ENCODE data around the gene LRP1B. TPM values are rescaled to one million over a fixed set of nuclear protein-coding genes. Genes with fewer than 3 reads are reported as not detected.

LRP1B gene
- polyA plus RNA-seq, 1 donor from 2014 or later = 12.7 TPM

DNA sequence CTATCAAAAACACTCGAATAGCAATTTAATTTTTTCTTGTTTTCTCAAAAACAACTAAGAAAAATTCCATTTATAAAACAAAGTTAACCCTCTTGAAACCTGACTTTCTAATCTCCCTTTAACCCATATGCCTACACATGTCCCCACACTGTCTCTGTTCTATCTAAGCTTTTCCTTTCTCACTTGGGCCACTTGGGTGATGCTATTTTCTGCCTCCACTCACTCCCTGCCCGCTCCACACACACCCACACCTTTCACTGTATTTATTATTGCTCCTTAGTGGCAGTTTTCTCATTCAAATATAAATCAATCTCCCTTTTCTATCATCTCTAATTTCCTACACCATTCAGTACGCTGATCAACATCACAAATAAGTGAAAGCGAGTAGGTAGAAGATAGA is 531.1 kb downstream of the LRP1B start:
- Histone ChIP-seq H3K9me2 (ENCODE audit: insufficient read depth, low read length) (no peaks in the 10 kb centered on the region), H3K9ac (ENCODE audit: low read length) (no peak overlapping the region), H3K27me3 (ENCODE audit: insufficient read depth, low read depth, low read length) (no peaks in the 10 kb centered on the region), H2AFZ (ENCODE audit: low read depth, low read length) (no peak overlapping the region), H3K4me2 (ENCODE audit: low read length) (no peak overlapping the region), H4K20me1 (ENCODE audit: insufficient read depth) (no peaks in the 10 kb centered on the region), H3K27ac (ENCODE audit: low read length) (no peak overlapping the region), H3K79me2 (replicated peaks; ENCODE audit: insufficient read depth, low read length) (no peaks in the 10 kb centered on the region), H3K4me3 (ENCODE audit: low read length) (no peak overlapping the region), H3K9me3 (ENCODE audit: low read length) (no peaks in the 10 kb centered on the region), H3F3A (ENCODE audit: insufficient read depth, low read length, poor library complexity, severe bottlenecking) (no peaks in the 10 kb centered on the region), H3K36me3 (ENCODE audit: insufficient read depth, low read length) (no peaks in the 10 kb centered on the region)
- TF ChIP-seq SMC3 (conservative IDR thresholded peaks at IDR 0.05; ENCODE audit: poor library complexity) = no peak
- no peak for TF ChIP-seq POLR2AphosphoS5 (IDR thresholded peaks at IDR 0.05)
- no peak for TF ChIP-seq MXI1 (conservative IDR thresholded peaks at IDR 0.05; ENCODE audit: poor library complexity, severe bottlenecking)
- TF ChIP-seq, protein P1, sequence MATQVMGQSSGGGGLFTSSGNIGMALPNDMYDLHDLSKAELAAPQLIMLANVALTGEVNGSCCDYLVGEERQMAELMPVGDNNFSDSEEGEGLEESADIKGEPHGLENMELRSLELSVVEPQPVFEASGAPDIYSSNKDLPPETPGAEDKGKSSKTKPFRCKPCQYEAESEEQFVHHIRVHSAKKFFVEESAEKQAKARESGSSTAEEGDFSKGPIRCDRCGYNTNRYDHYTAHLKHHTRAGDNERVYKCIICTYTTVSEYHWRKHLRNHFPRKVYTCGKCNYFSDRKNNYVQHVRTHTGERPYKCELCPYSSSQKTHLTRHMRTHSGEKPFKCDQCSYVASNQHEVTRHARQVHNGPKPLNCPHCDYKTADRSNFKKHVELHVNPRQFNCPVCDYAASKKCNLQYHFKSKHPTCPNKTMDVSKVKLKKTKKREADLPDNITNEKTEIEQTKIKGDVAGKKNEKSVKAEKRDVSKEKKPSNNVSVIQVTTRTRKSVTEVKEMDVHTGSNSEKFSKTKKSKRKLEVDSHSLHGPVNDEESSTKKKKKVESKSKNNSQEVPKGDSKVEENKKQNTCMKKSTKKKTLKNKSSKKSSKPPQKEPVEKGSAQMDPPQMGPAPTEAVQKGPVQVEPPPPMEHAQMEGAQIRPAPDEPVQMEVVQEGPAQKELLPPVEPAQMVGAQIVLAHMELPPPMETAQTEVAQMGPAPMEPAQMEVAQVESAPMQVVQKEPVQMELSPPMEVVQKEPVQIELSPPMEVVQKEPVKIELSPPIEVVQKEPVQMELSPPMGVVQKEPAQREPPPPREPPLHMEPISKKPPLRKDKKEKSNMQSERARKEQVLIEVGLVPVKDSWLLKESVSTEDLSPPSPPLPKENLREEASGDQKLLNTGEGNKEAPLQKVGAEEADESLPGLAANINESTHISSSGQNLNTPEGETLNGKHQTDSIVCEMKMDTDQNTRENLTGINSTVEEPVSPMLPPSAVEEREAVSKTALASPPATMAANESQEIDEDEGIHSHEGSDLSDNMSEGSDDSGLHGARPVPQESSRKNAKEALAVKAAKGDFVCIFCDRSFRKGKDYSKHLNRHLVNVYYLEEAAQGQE (IDR thresholded peaks at IDR 0.05; ENCODE audit: borderline replicate concordance) = no peak
- no peak for TF ChIP-seq EP300 (conservative IDR thresholded peaks at IDR 0.05; ENCODE audit: poor library complexity, severe bottlenecking)
- TF ChIP-seq RAD21 (conservative IDR thresholded peaks at IDR 0.05) = no peak
- no peak for TF ChIP-seq TAF1 (IDR thresholded peaks at IDR 0.05; ENCODE audit: low read depth)
- TF ChIP-seq EZH2 (IDR thresholded peaks at IDR 0.05; ENCODE audit: borderline replicate concordance, insufficient read depth, low read length, poor library complexity, severe bottlenecking) = no peak
- TF ChIP-seq, protein P2, sequence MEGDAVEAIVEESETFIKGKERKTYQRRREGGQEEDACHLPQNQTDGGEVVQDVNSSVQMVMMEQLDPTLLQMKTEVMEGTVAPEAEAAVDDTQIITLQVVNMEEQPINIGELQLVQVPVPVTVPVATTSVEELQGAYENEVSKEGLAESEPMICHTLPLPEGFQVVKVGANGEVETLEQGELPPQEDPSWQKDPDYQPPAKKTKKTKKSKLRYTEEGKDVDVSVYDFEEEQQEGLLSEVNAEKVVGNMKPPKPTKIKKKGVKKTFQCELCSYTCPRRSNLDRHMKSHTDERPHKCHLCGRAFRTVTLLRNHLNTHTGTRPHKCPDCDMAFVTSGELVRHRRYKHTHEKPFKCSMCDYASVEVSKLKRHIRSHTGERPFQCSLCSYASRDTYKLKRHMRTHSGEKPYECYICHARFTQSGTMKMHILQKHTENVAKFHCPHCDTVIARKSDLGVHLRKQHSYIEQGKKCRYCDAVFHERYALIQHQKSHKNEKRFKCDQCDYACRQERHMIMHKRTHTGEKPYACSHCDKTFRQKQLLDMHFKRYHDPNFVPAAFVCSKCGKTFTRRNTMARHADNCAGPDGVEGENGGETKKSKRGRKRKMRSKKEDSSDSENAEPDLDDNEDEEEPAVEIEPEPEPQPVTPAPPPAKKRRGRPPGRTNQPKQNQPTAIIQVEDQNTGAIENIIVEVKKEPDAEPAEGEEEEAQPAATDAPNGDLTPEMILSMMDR (IDR thresholded peaks at IDR 0.05; ENCODE audit: poor library complexity, severe bottlenecking) = no peak

DNA sequence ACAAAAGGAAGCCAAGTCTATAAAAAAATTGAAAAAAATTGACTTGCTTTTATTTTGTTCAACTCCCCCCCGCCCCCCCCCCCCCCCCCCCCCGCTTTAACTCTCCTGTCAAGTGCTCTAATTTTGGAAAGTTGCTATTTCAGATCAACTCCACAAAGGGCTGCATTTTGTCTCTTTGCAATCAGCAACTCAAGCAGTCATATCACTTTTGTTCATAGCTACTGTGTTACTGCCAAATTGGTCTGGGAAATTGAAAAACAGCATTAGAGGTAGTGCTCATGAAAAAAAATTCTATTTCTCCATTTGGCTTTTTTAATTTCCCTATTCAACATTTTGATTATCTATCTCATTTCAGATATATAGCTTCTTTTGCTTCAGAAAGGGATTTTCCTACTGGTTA is 531.8 kb downstream of the LRP1B start:
- Histone ChIP-seq H3K4me2 (ENCODE audit: low read length) (no peak overlapping the region), H3K36me3 (ENCODE audit: insufficient read depth, low read length) (no peaks in the 10 kb centered on the region), H3K9me3 (ENCODE audit: low read length) (no peaks in the 10 kb centered on the region), H2AFZ (ENCODE audit: low read depth, low read length) (no peak overlapping the region), H4K20me1 (ENCODE audit: insufficient read depth) (no peaks in the 10 kb centered on the region), H3K27ac (ENCODE audit: low read length) (no peak overlapping the region), H3K9me2 (ENCODE audit: insufficient read depth, low read length) (no peaks in the 10 kb centered on the region), H3K4me3 (ENCODE audit: low read length) (no peak overlapping the region), H3K27me3 (ENCODE audit: insufficient read depth, low read depth, low read length) (no peaks in the 10 kb centered on the region), H3K9ac (ENCODE audit: low read length) (no peak overlapping the region), H3F3A (ENCODE audit: insufficient read depth, low read length, poor library complexity, severe bottlenecking) (no peaks in the 10 kb centered on the region), H3K79me2 (replicated peaks; ENCODE audit: insufficient read depth, low read length) (no peaks in the 10 kb centered on the region)
- no peak for TF ChIP-seq RAD21 (conservative IDR thresholded peaks at IDR 0.05)
- no peak for TF ChIP-seq EZH2 (IDR thresholded peaks at IDR 0.05; ENCODE audit: borderline replicate concordance, insufficient read depth, low read length, poor library complexity, severe bottlenecking)
- no peak for TF ChIP-seq MXI1 (conservative IDR thresholded peaks at IDR 0.05; ENCODE audit: poor library complexity, severe bottlenecking)
- TF ChIP-seq, protein P2 (IDR thresholded peaks at IDR 0.05; ENCODE audit: poor library complexity, severe bottlenecking) = no peak

All from neural cell (in vitro differentiated cells).